Endothelial cell of umbilical vein (primary cell): ENCODE measurements around the gene SPIRE1.

Source experiments
- CTCF ChIP-seq, 2 donors: IDR thresholded peaks; 1 replicate in 1 of 2; 2 replicates in 1 of 2; pipeline ENCODE4 v1.5.1; 2011; ENCODE audit warnings: low read length in 2 of 2, mild to moderate bottlenecking in 2 of 2, moderate library complexity in 2 of 2, control low read depth in 1 of 2, inconsistent platforms in 1 of 2, low read depth in 1 of 2; ENCODE audit not compliant: insufficient read depth in 1 of 2; ENCODE audit errors: extremely low read depth in 1 of 2
- EZH2 ChIP-seq: IDR thresholded peaks from 2 replicates; pipeline ENCODE4 v1.6.1; 2012; ENCODE audit warnings: borderline replicate concordance, low read depth, mild to moderate bottlenecking, moderate library complexity, low read length, inconsistent platforms; ENCODE audit not compliant: severe bottlenecking
- FOS ChIP-seq: IDR thresholded peaks from 2 replicates; pipeline ENCODE4 v1.6.1; 2011; ENCODE audit warnings: mild to moderate bottlenecking, low read length, moderate library complexity, borderline replicate concordance; ENCODE audit not compliant: insufficient read depth
- GATA2 ChIP-seq: IDR thresholded peaks from 2 replicates; pipeline ENCODE4 v1.7.0; 2011; ENCODE audit warnings: low read depth, mild to moderate bottlenecking, moderate library complexity, mixed read lengths, low read length; ENCODE audit not compliant: insufficient read length, insufficient read depth
- JUN ChIP-seq: IDR thresholded peaks from 2 replicates; pipeline ENCODE4 v1.6.1; 2011; ENCODE audit warnings: borderline replicate concordance, low read depth; ENCODE audit not compliant: insufficient read length, insufficient read depth
- MAX ChIP-seq: IDR thresholded peaks from 2 replicates; pipeline ENCODE4 v1.6.1; 2011; ENCODE audit not compliant: insufficient read depth, insufficient read length
- MYC ChIP-seq: IDR thresholded peaks from one replicate; pipeline ENCODE4 v1.6.1; 2011; ENCODE audit warnings: mild to moderate bottlenecking, low read depth, low read length
- POLR2A ChIP-seq: IDR thresholded peaks from 2 replicates; pipeline ENCODE4 v1.6.1; 2012; ENCODE audit warnings: low read depth, mild to moderate bottlenecking, control low read depth, low read length
- POLR2AphosphoS5 ChIP-seq: IDR thresholded peaks from 2 replicates; pipeline ENCODE4 v1.6.1; 2012; ENCODE audit warnings: low read depth, mild to moderate bottlenecking, control low read depth, low read length, moderate library complexity; ENCODE audit not compliant: insufficient read depth

- TF ChIP-seq POLR2A, result no peak
- TF ChIP-seq CTCF (IDR thresholded peaks at IDR 0.05; ENCODE audit: extremely low read depth in 1 of 2, insufficient read depth in 1 of 2, low read depth in 1 of 2, low read length in 2 of 2), result no peak
- TF ChIP-seq MYC, result no peak
- no peak for TF ChIP-seq MAX
- TF ChIP-seq EZH2, result no peak
- no peak for TF ChIP-seq POLR2AphosphoS5
- no peak for TF ChIP-seq FOS
- TF ChIP-seq GATA2, result no peak
- no peak for TF ChIP-seq JUN
These were observed 202.4 kb downstream of the SPIRE1 start for GRCh38 chr18:12455496-12455895.
